Tibial nerve (tissue), 4 donors: ENCODE measurements around the gene CHN1.

Experiments
- CTCF ChIP-seq, 5 experiments: fragments of 200-600 bp in 3 of 5; fragments of 450-650 bp in 2 of 5; sonication (generic) in 3 of 5; IDR thresholded peaks; one replicate each; pipeline ENCODE4 v1.5.1; 2016 to 2019; ENCODE audit warnings: antibody characterized with exemption in 5 of 5, mild to moderate bottlenecking in 3 of 5, moderate library complexity in 2 of 5
- EP300 ChIP-seq, 2 donors: sonication (generic); formaldehyde crosslinking; IDR thresholded peaks; one replicate each; pipeline ENCODE4 v1.6.1; 2017; ENCODE audit warnings: antibody characterized with exemption in 2 of 2, mild to moderate bottlenecking in 1 of 2

GRCh38 chr2:175012516-175012915 lies 7.3 kb upstream of the CHN1 start:
- no peak for TF ChIP-seq CTCF (IDR thresholded peaks at IDR 0.05)
- TF ChIP-seq EP300 (IDR thresholded peaks at IDR 0.05) = no peak
